T-helper 1 cell (primary cell): ENCODE measurements around the gene SLIT2.

Experiments
- DNase-seq, 5 donors: peaks; one replicate each; pipeline ENCODE4 v3.0.0-alpha.2; 2012 to 2020
- total RNA-seq, 4 donors: gene quantifications; one replicate each; lab custom pipeline; 2026; lab: John Stamatoyannopoulos, UW

SLIT2 gene, protein sequence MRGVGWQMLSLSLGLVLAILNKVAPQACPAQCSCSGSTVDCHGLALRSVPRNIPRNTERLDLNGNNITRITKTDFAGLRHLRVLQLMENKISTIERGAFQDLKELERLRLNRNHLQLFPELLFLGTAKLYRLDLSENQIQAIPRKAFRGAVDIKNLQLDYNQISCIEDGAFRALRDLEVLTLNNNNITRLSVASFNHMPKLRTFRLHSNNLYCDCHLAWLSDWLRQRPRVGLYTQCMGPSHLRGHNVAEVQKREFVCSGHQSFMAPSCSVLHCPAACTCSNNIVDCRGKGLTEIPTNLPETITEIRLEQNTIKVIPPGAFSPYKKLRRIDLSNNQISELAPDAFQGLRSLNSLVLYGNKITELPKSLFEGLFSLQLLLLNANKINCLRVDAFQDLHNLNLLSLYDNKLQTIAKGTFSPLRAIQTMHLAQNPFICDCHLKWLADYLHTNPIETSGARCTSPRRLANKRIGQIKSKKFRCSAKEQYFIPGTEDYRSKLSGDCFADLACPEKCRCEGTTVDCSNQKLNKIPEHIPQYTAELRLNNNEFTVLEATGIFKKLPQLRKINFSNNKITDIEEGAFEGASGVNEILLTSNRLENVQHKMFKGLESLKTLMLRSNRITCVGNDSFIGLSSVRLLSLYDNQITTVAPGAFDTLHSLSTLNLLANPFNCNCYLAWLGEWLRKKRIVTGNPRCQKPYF (N-terminal part only)
- total RNA-seq: 0 to 0.23 (median 0) reads per million in 4 donors

DNA sequence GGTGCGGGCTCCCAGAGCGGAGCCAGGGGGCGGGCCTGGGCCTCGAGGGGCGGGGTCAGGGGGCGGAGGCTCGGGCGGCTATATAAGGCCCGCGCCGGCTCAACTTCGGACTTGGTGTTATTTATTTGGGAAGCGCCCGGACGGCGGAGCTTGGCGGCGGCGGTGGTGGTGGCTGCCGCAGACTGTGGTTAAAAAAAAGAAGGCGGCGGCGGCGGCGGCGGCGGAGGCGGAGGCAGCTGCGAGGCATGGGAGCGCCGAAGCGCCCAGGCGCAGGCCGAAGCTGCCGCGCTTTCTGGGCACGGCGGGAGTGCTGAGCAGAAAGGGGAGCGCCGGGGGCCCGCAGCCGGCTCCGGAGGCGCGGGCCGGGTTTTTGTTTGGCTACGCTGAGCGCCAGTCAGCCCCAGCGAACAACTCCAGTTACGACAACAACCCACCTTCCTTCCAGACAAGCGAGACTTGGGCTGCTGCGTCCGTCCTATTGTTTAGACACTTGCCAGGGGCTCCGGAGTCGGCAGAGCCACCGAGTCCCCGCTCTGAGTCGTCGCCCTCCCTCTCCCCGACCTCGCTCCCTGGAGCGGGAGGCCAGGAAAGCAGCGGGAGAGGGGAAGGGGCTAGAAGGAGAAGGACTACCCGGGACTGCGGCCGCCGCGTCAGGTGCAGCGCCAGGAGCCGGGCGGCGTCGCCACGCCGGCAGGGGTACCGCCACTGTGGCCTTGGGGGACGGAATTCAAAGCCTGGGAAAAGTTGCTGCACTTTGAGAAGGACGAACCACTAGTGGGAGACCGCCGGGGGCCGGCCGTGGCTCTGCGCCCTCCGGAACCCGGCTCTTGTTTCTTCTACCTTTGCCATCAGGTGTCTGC, at the start of gene SLIT2:
Gene SLIT2, plus strand, starts transcription at position 110 of the 860 bp plus-strand sequence. CDS start 1,911 bp downstream, outside the sequence.
- DNase-seq: peak in 2 of 5 donors; percentile 1 to 7

DNA sequence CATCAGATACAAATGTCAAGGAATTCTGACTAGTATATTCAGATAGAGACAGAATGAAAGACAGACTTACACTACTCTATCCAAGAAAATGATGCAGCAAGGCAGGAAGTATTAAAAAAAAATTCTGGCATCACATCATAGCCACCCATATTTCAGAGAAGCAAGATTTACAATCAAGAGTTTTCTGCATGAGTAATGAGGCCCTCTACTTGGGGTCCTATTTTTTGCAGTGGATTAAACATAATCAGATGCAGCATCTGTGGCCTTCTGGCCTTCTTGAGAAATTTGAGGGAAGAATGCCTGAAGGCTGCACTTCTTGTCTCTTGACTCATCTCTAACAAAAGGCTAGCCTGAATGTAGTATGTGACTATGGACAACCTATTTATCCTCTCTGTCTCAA, 48.2 kb upstream of the SLIT2 start:
- no peak for DNase-seq

DNA sequence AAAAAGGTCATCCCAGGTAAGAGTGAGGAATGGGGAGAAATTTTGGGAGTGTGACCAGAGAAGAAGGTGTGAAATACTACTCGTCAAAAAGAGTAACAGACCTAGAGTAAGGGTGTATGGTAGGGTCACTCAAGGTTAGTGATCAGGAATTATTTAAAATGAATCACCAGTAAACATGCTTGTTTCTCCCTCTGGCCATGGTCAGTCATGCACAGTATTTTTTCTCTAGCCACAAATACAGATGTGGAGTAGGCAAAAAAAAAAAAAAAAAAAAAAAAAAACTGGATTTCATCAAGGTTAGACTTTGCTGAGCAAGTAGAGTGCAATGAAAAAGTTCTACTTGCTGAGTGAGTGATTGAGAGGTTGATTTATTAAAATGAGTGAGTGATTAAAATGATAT, 34.2 kb upstream of the SLIT2 start:
- no peak for DNase-seq

DNA sequence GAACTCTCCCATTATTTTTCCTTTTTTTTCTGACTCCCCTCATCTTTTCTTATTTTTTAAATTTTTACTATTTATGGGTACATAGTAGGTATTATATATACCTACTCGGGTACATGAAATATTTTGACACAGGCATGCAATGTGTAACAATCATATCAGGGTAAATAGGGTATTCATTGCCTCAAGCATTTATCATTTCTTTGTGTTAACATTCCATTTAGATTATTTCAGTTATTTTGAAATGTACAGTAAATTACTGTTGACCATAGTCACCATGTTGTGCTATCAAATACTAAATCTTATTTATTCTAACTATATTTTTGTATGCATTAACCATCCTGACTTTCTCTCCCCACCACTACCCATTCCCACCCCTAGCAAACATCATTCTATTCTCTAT, 33.8 kb upstream of the SLIT2 start:
- no peak for DNase-seq

DNA sequence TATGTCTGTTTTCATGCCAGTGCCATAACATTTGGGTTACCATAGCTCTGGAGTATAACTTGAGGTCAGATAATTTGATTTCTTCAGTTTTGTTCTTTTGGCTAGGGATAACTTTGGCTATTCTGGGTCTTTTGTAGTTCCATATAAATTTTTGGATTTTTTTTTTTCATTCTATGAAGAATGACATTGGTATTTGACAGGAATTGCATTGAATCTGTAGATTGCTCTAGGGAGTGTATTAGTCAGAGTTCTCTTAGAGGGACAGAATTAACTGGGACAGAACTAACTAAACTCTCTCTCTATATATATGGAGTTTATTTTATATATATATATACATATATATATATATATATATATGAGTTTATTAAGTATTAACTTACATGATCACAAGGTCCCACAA, 32.2 kb upstream of the SLIT2 start:
- no peak for DNase-seq

DNA sequence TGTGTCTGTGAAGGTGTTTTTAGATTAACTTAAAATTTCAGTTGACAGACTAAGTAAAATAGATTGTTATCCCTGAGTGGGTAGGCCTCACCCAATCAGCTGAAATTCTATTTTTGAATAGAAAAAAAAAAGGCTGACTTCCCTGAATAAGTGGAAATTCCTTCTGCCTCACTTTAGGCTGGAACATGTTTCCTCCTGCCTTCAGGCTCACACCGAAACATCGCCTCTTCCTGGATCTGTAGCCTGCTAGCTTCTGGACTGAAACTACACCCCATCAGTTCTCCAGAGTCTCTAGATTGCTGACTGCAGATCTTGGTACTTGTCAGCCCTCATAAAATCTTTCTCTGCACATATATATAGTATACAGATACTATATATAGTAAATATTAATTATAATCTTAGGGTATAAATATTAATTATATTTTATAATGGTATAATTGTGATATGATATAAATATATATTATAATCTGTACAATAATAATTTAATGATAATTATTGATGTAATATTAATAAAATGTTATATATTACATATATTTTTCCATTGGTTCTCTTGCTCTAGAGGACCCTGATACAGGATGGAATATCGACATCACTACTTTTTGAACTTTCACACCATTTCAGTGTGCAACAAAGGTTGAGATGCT, 13.7 kb upstream of the SLIT2 start:
- no peak for DNase-seq

DNA sequence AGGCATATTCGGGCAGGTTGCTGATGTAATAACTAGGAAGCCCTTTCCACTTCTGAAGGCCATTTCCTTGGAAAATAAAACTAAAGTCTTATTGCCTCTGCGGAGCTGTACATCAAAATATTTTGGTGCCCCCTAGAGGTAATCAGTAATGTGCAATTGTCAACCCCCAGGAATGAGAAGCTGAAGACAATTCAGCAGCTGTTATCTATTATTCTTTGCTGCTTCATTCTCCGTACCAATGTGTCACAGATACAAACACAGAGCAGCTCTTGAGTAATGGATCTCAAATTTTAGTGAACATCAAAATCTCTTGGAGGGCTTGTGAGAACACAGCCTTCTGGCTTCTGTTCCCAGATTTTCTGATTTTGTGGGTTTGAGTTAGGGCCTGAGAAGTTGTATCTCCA, 3.5 kb upstream of the SLIT2 start:
- no peak for DNase-seq

DNA sequence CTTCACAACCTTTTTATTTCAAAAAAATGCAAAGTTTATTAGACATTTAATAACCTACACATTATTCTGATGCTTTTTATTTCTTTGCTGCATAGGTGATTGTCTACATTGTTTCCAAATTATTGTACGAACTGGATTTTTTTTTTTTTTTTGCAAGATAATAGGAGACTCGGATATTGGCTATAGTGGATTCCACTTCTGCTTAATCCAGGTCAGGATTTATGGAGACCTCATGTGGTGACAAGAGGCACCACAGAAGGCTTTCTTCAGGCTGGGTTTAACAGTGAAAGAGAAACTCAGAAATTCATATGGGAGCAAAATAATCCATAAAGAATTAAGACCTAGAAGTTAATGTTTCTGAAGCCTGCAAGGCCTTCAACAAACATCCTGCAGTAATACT, 2.4 kb upstream of the SLIT2 start:
- DNase-seq: no peak

DNA sequence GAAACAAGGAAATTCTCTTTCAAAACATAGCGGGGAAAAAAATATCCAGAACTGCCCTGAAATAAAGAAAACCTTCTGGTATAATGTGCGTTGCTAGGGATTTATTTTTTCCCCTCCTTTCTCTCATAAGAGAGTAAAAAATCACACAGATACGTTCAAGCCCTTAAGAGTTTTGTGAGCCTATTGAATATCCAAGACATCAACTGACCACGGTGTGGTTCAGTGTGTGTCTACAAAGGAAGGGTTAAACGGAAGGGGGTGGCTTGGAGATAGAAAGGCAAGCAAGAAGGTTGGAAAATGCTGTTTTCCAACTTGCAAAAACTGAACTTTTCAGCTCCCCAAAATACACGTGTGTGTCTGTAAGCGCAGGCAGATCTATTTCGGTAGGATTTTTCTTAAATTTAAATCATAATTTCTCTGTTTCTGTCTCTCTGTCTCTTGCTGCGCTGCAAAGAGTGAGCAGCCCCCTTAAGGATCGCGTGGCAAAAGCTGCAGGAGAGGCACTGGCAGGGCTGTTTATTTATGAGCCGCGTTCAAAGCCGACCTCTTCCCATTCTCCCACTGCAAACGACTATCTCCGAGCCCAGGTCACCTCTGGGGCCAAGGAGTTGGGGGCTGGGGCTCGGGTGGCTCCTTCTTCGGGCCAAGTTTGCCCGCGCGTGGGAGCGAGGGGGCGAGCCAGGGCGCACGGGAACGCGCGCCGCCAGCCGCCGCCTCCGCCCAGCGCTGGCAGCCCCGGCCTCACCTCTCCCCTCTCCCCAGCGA, 492 bp upstream of the SLIT2 start:
- DNase-seq: no peak

DNA sequence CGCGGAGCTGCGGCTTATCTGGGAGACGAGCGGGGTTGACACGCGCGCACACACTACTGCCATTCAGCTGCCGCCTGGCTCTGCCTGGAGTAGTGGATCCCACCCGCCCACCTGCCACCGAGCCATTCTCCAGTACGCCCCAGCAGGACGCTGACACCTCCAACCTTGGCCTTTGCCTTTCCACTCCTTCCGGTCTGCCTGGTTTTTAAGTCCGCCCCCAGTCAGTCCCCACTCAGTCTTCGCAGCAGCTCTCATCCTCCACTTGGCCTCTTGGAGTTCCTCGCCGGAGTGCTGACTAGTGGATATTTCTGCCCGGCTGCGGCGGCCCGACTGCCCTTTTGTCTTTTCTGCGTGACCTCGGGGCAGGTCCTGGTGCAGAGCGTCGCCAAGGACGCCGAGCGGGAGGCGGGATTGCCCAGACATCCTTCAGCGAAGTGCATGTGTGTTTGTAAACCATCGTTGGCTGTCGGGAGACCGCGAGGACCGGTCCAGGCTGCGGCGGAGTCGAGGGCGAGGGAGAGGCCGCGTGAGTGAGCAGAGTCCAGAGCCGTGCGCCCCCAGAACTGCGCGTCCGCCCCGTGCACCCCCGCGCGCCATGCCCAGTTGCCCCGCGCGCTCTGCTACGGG, 1.1 kb downstream of the SLIT2 start:
- DNase-seq: no peak

DNA sequence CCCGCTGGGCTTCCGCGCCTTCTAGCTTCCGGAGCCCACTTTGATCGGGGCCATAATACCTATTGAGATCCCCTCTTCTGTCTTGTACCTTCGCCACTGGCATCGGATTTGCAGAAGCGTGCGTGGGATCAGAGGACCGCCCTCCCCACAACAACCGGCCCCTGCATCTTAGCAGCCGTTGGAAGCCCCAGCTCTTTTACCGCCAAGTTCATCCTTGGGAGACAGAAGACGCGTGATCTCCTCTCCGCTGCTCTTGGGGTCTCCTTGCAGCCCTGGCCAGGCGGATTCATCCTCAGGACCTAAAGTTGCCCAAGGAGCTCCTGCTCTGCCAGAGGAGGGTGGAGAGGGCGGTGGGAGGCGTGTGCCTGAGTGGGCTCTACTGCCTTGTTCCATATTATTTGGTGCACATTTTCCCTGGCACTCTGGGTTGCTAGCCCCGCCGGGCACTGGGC, 1.6 kb downstream of the SLIT2 start:
- no peak for DNase-seq

DNA sequence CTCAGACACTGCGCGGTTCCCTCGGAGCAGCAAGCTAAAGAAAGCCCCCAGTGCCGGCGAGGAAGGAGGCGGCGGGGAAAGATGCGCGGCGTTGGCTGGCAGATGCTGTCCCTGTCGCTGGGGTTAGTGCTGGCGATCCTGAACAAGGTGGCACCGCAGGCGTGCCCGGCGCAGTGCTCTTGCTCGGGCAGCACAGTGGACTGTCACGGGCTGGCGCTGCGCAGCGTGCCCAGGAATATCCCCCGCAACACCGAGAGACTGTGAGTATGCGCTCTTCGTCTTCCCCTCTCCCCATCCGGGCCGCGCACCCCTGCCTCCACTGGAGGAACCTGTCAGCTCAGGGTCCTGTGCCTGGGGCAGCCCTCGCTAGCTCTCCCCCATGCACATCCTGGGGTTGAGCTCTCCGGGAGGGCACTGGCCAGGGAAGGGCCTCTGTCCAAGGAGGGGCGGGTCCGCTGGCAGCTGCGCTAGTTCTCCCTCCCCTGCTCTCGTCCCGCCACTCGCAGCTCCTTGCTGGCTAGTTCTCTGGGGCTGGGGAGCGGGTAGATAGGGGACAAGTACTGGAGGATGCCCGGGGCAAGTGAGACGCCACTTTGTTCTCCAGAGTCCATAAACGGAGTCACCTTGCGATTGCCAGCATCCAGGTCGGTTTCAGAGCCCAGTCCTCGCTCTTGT, 2.2 kb downstream of the SLIT2 start:
- DNase-seq: peak in 2 of 5 donors; percentile 6 to 8

DNA sequence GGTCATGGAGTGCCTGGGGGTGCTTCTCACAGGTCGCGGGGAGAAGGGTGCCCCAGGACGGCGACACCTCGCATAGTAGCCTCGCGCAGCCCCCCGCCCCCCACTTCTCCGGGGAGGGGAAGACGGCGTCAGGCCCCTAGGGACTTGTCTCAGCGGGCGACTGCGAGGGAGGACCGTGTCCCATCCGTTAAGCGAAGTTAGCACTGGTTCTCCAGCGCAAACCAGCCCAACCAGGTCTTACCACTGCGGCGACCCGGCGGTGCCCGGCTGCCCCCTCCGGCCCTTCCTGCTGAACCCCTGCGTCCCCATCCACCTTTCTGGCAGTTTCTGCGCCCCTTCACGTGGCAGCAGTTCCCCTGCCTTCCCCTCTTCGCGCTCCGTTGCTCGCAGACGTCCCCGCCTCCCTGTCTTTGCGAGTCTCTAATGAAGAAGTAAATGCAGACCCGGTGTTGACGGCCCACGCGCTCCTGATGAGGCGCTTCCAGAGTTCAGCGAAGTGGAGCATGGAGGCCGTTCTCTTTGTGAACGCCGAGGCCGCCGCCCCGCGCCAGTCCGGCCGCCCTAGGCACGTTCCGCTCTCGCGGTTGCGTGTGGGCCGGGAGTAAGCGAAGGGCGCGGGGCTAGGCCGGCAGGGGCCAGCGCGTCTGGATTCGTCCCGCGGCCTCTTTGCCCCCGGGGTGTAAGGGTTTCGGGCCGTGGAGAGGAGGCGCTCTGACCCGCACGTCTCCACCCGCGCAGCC, 3.0 kb downstream of the SLIT2 start:
- DNase-seq: peak in 1 of 5 donors; percentile 9

DNA sequence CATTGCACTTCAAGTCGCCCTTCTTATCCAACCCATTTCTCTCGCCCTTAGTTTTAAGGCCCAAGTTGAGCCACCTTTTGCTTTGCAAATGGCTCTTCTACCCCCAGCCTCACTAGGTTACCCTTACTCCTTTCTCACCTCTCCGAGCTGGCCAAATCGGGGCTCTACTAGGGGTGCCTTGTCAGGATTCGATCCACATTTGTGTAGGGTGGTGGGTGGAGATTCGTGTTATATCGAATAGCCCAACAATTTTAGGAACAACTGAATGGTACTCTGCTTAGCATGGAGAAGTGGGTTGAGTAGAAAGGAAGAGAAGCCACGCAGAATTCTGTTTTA, 3.5 kb downstream of the SLIT2 start:
- no peak for DNase-seq

DNA sequence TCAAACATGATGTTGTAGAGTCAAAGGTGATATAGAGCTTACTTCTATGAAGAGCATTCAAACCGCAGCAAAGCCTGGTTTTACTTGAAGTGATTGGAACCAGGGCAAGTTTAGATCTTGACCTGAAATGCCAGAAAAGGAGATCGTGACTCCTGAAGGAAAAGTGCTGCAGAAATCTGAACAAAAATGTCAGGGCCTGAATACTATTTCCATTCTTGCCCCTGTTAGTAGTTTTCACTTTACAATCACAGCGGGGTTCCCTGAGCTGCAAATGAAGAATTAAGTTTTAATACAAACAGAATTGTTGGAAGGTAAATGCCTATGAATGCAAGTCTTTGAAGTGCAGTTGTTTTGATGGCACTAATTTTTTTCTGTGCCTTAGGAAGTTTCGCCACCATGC, 4.1 kb downstream of the SLIT2 start:
- no peak for DNase-seq

DNA sequence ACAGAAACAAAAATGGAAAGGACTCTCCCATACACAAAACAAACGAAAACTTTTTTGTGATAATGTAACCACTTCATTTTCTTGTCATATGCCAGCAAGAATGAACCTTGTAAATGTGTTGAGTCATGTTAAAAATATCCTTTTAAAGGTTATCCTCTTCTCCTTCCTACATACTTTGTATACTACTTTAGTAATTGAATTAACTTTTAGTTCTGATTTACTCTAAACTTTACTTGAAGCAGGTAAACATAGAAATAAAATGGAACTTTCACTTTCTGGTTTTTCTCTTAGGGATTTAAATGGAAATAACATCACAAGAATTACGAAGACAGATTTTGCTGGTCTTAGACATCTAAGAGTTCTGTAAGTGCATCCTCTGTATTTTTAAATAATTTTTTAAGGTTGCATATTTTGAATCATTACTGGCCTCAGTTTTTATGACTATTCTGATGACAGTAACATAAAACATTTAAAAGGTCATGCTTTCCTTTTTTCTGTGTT, 4.7 kb downstream of the SLIT2 start:
- DNase-seq: no peak

DNA sequence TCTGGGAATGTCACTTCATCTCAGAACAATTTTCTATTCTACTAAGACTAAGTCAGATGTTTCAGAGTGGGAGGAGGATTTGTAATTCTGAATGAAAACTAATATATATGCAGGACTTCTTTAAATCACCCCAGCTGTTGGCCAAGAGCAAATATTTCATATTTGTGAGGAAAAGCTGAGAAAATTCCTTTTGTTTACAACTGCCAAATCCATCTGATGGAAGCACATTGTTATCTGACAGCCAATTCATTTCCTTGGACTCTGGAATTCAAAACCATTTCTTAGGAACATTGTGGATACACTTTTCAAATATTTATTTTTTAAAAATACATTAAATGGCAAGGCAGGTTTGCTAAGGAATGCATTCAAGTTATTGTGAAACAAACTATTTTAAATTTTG, 8.0 kb downstream of the SLIT2 start:
- DNase-seq: no peak

DNA sequence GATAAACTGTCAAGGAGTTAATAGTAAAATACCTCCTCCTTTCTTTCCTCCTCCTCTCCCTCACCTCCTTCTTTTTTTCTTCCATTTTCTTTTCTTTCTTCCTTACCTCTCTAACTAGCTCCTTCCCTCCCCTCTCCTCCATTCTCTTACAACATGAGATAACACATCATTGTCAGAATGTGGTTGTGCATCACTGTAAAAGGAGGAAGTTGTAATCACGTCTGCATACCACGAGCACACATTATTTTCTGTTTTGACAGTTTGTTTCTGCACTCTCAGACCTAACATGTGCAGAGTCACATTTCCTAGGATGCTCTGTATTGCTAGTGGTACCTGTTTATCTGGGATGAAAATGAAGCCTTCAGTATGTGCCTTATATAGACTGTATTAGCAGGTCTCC, 9.1 kb downstream of the SLIT2 start:
- DNase-seq: no peak

DNA sequence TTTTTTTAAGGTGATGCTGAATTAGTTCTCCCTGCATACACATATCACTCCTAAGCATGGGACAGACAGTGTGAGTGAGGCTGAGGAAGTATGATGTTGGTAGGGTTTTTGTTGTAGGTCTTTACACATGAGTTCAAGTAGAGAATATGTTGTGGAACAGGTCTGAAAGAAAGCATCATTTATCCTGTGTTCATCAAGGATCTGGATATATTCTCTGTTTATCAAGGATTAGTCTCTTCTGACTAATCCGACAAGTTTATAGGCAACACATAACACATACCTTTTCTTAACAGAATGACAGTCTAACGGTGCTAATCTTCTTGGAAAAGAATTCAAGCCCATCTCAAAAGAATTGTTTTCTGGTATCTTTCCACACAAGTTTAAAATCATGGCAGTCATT, 10.5 kb downstream of the SLIT2 start:
- DNase-seq: no peak

DNA sequence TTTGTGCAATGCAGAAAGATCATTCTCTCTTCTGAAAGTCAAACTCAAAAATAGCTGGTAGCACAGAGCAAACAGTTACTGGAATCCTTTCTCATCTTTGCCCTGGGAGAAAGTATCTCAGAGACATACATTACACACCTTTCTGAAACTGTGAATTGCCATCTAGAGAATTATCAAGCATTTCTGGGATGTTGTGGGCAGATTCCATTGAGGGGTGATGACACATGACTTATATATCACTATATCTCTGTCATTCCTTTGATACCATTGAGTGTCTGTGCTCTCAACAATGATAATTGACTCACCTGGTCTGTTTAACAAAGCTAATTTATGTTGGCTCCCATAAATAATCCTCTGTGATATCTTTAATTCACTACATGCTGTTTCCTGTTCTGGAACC, 13.0 kb downstream of the SLIT2 start:
- DNase-seq: no peak
